ENCODE measurements around the gene DOHH.

The DOHH gene

DNA sequence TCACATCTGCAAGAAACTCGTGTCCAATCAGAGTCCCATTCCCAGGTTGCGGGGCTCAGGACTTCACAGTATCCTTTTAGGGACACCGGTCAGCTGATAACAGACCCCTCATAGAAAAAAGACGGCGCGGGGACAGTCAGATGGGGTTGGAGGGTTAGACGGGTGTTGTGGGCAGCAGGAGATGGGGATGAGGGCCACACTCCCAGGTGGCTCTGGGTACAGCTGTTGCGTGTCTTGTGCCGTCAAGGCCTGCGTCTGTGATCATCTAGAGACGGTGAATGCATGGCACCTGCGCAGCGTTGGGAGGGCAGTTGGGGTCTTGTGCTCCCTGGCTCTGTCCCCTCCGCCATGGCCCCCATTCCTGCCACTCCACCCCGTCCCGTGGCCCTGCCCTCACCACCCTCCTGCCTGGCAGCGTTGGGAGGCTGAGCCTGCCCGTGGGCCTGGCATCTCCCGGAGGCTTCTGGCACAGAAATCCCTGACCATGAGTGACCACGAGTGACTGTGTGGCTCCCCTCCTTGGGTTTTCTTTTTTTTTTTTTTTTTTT, 24.5 kb upstream of the DOHH start:
- 98 to 99% methylated on average over 14 to 19 of the region's 20 CpGs for WGBS, 2 experiments (ENCODE audit: insufficient coverage in 2 of 2)
- H3K27ac ChIP-seq (ENCODE audit: low read depth, low read length, severe bottlenecking): no peak overlapping the region
- H3K4me1 ChIP-seq (ENCODE audit: control insufficient read depth, insufficient read depth, low read length, poor library complexity, severe bottlenecking): no peaks in the 10 kb centered on the region
- no peak overlapping the region for H3K4me3 ChIP-seq (ENCODE audit: extremely low read depth, insufficient read depth, low read length, poor library complexity, severe bottlenecking)
- H3K36me3 ChIP-seq (ENCODE audit: control insufficient read depth, insufficient read depth, low read length): peaks cover 74% of the 10 kb centered on the region
- H3K9me3 ChIP-seq (ENCODE audit: control insufficient read depth, low read length): no peaks in the 10 kb centered on the region

DNA sequence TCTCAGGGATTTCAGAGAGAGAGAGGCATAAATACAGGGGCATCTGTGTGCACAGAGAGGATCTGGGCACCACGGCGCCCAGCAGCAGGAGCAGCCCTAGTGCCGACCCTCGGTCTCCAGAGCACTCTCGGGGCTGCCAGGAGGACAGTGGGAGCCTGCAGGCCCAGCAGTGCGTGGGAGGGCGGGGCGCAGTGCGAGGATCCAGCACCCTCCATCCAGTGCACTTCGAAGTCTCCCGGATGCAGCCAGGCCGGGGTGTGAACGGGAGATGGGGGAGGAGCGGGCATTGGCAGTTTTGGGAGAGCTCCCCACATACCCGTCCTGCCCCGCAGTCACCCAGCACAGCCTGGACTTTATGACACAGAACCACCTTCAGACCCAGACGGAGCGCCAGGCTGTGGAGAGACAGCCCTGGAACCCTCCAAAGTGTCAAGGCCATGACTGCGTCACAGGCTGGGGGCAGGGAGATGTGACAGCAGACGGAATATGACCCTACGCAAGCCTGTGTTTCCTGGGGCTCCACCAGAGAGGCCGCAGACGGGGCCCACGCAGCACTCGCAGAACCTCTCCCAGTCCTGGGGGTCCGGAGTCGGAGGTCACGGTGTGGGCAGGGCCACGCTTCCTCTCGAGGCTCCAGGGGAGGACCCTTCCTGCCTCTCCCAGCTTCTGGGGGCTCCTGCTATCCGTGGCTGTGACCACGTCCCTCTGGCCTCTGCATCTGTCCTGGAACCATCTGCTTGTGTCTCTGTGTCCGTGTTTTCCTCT, 23.8 kb upstream of the DOHH start:
- H3K4me1 ChIP-seq (ENCODE audit: control insufficient read depth, insufficient read depth, low read length, poor library complexity, severe bottlenecking): no peaks in the 10 kb centered on the region
- no peaks in the 10 kb centered on the region for H3K9me3 ChIP-seq (ENCODE audit: control insufficient read depth, low read length)
- WGBS, 2 experiments (ENCODE audit: insufficient coverage in 2 of 2): 97 to 98% methylated on average over 24 to 32 of the region's 33 CpGs
- H3K27ac ChIP-seq (ENCODE audit: low read depth, low read length, severe bottlenecking): no peak overlapping the region
- no peak overlapping the region for H3K4me3 ChIP-seq (ENCODE audit: extremely low read depth, insufficient read depth, low read length, poor library complexity, severe bottlenecking)
- peaks cover 81% of the 10 kb centered on the region for H3K36me3 ChIP-seq (ENCODE audit: control insufficient read depth, insufficient read depth, low read length)

GRCh38 chr19:3523361-3524077, 23.0 kb upstream of the DOHH start:
- no peaks in the 10 kb centered on the region for H3K4me1 ChIP-seq (ENCODE audit: control insufficient read depth, insufficient read depth, low read length, poor library complexity, severe bottlenecking)
- no peaks in the 10 kb centered on the region for H3K9me3 ChIP-seq (ENCODE audit: control insufficient read depth, low read length)
- 95 to 97% methylated on average over 17 to 20 of the region's 21 CpGs for WGBS, 2 experiments (ENCODE audit: insufficient coverage in 2 of 2)
- peaks cover 87% of the 10 kb centered on the region for H3K36me3 ChIP-seq (ENCODE audit: control insufficient read depth, insufficient read depth, low read length)
- no peak overlapping the region for H3K4me3 ChIP-seq (ENCODE audit: extremely low read depth, insufficient read depth, low read length, poor library complexity, severe bottlenecking)
- no peak overlapping the region for H3K27ac ChIP-seq (ENCODE audit: low read depth, low read length, severe bottlenecking)

DNA sequence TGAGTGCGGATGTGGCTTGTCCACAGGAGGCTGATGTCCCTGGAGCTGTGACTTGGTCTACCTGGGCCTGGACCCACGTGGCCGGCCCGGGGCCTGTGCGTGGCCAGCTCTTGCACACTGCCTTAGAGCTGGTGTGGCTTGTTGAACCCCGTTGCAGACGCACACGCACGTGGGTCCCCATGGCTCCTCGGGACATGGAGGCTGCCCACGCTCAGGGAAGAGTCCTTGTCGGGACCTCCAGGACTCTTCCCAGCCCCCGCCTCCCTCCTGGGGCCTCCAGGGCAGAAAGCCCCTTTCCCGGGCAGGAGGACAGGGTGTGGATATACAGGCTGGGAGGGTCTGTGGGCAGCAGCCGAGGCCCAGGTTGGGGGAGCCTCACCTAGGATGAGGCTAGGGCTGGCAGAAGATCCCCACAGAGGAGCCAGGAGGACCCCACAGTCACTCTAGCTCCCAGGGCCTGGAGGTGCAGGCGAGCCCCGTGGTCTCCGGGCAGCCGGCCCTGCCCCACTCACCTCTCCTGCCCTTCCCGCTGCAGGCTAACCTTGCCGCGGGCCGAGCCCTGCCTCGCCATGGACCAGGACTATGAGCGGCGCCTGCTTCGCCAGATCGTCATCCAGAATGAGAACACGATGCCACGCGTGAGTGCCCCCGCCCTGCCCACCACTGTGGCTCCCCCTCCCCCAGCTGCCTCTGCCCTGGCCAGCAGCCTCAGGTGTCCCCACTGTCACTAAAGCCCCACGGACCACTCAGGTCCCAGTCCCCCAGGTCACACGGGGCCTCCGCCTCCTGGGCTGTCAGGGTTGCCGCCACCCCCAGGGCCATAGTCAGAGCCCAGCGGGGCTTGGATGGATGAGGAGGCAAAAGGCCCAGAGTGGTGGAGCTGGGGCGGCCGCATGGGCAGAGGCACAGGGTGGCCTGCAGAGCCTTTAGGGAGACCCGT, 22.2 kb upstream of the DOHH start:
- Histone ChIP-seq H3K27ac (ENCODE audit: low read depth, low read length, severe bottlenecking) (no peak overlapping the region), H3K4me1 (ENCODE audit: control insufficient read depth, insufficient read depth, low read length, poor library complexity, severe bottlenecking) (no peaks in the 10 kb centered on the region), H3K36me3 (ENCODE audit: control insufficient read depth, insufficient read depth, low read length) (peaks cover 84% of the 10 kb centered on the region), H3K4me3 (ENCODE audit: extremely low read depth, insufficient read depth, low read length, poor library complexity, severe bottlenecking) (no peak overlapping the region), H3K9me3 (ENCODE audit: control insufficient read depth, low read length) (no peaks in the 10 kb centered on the region)
- 90 to 97% methylated on average over 25 to 37 of the region's 40 CpGs for WGBS, 2 experiments (ENCODE audit: insufficient coverage in 2 of 2)

DNA sequence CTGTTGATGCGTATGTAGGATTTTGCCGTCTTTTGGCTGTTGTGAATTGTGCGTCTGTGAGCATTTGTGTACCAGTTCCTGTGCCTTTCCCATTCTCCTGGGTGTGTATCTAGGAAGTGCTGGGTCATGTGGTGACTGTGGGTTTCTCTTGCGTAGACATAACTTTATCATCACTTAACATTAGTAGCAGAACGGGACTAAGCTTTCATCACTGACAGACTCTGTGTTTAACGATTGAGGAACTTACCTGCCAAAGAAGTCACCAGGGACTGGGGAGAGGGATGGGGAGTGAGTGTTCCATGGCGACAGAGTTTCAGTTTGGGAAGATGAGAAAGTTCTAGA, 20.6 kb upstream of the DOHH start:
- WGBS, 2 experiments (ENCODE audit: insufficient coverage in 2 of 2): 91 to 98% methylated on average over 4 to 5 of the region's 7 CpGs

GRCh38 chr19:3520166-3521103, 20.0 kb upstream of the DOHH start:
- Histone ChIP-seq H3K4me3 (ENCODE audit: extremely low read depth, insufficient read depth, low read length, poor library complexity, severe bottlenecking) (no peak overlapping the region), H3K36me3 (ENCODE audit: control insufficient read depth, insufficient read depth, low read length) (peaks cover 71% of the 10 kb centered on the region), H3K9me3 (ENCODE audit: control insufficient read depth, low read length) (no peaks in the 10 kb centered on the region), H3K4me1 (ENCODE audit: control insufficient read depth, insufficient read depth, low read length, poor library complexity, severe bottlenecking) (peaks cover 1% of the 10 kb centered on the region), H3K27ac (ENCODE audit: low read depth, low read length, severe bottlenecking) (no peak overlapping the region)
- 95 to 96% methylated on average over 33 to 36 of the region's 37 CpGs for WGBS, 2 experiments (ENCODE audit: insufficient coverage in 2 of 2)

More for the DNA sequence above, 20.6 kb upstream of the DOHH start:
- H3K4me1 ChIP-seq (ENCODE audit: control insufficient read depth, insufficient read depth, low read length, poor library complexity, severe bottlenecking): no peaks in the 10 kb centered on the region
- H3K36me3 ChIP-seq (ENCODE audit: control insufficient read depth, insufficient read depth, low read length): peaks cover 74% of the 10 kb centered on the region
- H3K4me3 ChIP-seq (ENCODE audit: extremely low read depth, insufficient read depth, low read length, poor library complexity, severe bottlenecking): no peak overlapping the region
- no peaks in the 10 kb centered on the region for H3K9me3 ChIP-seq (ENCODE audit: control insufficient read depth, low read length)
- no peak overlapping the region for H3K27ac ChIP-seq (ENCODE audit: low read depth, low read length, severe bottlenecking)

GRCh38 chr19:3519126-3519525, 18.7 kb upstream of the DOHH start:
- WGBS, 2 experiments (ENCODE audit: insufficient coverage in 2 of 2): 94 to 98% methylated on average over 16 of the region's 18 CpGs
- H3K36me3 ChIP-seq (ENCODE audit: control insufficient read depth, insufficient read depth, low read length): peaks cover 63% of the 10 kb centered on the region
- H3K27ac ChIP-seq (ENCODE audit: low read depth, low read length, severe bottlenecking): no peak overlapping the region
- no peak overlapping the region for H3K4me3 ChIP-seq (ENCODE audit: extremely low read depth, insufficient read depth, low read length, poor library complexity, severe bottlenecking)
- no peaks in the 10 kb centered on the region for H3K9me3 ChIP-seq (ENCODE audit: control insufficient read depth, low read length)
- peaks cover 5% of the 10 kb centered on the region for H3K4me1 ChIP-seq (ENCODE audit: control insufficient read depth, insufficient read depth, low read length, poor library complexity, severe bottlenecking)

GRCh38 chr19:3518659-3519058, 18.2 kb upstream of the DOHH start:
- Histone ChIP-seq H3K4me3 (ENCODE audit: extremely low read depth, insufficient read depth, low read length, poor library complexity, severe bottlenecking) (no peak overlapping the region), H3K9me3 (ENCODE audit: control insufficient read depth, low read length) (no peaks in the 10 kb centered on the region), H3K4me1 (ENCODE audit: control insufficient read depth, insufficient read depth, low read length, poor library complexity, severe bottlenecking) (peaks cover 5% of the 10 kb centered on the region), H3K27ac (ENCODE audit: low read depth, low read length, severe bottlenecking) (no peak overlapping the region), H3K36me3 (ENCODE audit: control insufficient read depth, insufficient read depth, low read length) (peaks cover 60% of the 10 kb centered on the region)
- 100% methylated on average over 2 of the region's 2 CpGs; no CpG with 5 or more reads in 1 of the 2 experiments for WGBS, 2 experiments (ENCODE audit: insufficient coverage in 2 of 2)

DNA sequence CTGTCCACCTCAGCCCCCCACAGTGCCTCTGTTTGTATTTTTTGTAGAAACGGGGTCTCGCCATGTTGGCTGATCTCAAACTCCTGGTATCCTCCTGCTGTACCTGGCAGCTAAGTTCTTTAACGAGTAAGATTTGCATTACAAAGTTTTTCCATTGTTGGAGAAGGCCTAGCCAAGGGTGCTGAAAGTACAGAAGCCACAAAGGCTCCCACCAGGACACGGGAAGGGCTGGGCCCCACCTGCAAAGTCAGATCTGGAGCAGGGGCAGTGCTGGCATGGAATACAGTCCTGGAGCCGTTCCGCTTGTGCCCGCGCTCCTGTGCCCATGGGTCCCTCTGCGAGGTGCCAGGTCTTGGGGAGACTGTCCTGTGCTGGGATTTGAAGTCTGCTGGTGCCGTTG, 17.8 kb upstream of the DOHH start:
- no peak overlapping the region for H3K27ac ChIP-seq (ENCODE audit: low read depth, low read length, severe bottlenecking)
- H3K9me3 ChIP-seq (ENCODE audit: control insufficient read depth, low read length): no peaks in the 10 kb centered on the region
- peaks cover 5% of the 10 kb centered on the region for H3K4me1 ChIP-seq (ENCODE audit: control insufficient read depth, insufficient read depth, low read length, poor library complexity, severe bottlenecking)
- H3K36me3 ChIP-seq (ENCODE audit: control insufficient read depth, insufficient read depth, low read length): peaks cover 56% of the 10 kb centered on the region
- 74 to 76% methylated on average over 9 to 10 of the region's 10 CpGs for WGBS, 2 experiments (ENCODE audit: insufficient coverage in 2 of 2)
- no peak overlapping the region for H3K4me3 ChIP-seq (ENCODE audit: extremely low read depth, insufficient read depth, low read length, poor library complexity, severe bottlenecking)

Measured in mesodermal cell (in vitro differentiated cells).